Measurements from ENCODE around the gene COX7A2L.
"Not testable (repeated sequence)": the region's sequence is repeated elsewhere in the genome, so short reads cannot be mapped to it uniquely, and the experiment has no call there.

The COX7A2L gene

GRCh38 chr2:42392191-42392590, 31.2 kb upstream of the COX7A2L start:
- Histone ChIP-seq H3K4me3 (ENCODE audit: control insufficient read depth in 1 of 7, extremely low read depth in 1 of 7, insufficient read depth in 4 of 7, low read depth in 2 of 7, low read length in 6 of 7) (no peak overlapping the region), H3K27ac (ENCODE audit: insufficient read depth in 1 of 2, low read depth in 1 of 2, low read length in 2 of 2, poor library complexity in 1 of 2, severe bottlenecking in 2 of 2) (no peak overlapping the region), H3K4me1 (ENCODE audit: control extremely low read depth in 1 of 4, control insufficient read depth in 4 of 4, insufficient read depth in 4 of 4, low read length in 3 of 4) (no peaks in the 10 kb centered on the region), H3K9me3 (ENCODE audit: control extremely low read depth in 1 of 5, control insufficient read depth in 4 of 5, insufficient read depth in 2 of 5, low read depth in 1 of 5, low read length in 4 of 5) (peaks cover 0 to 4% (median 0%) of the 10 kb centered on the region in 5 experiments), H3K27me3 (replicated peaks in 2 of 5; ENCODE audit: control insufficient read depth in 4 of 5, insufficient read depth in 5 of 5, low read length in 4 of 5) (peaks cover 0 to 2% (median 0%) of the 10 kb centered on the region in 5 experiments), H3K36me3 (ENCODE audit: control insufficient read depth in 4 of 4, insufficient read depth in 4 of 4, low read length in 3 of 4) (no peaks in the 10 kb centered on the region)
- CTCF ChIA-PET, result no interaction called here
- DNase-seq, result no peak
- 100% methylated on average over 1 of the region's 1 CpG for WGBS (ENCODE audit: insufficient coverage)
- POLR2A ChIA-PET, result no interaction called here

GRCh38 chr2:42390401-42390969, 29.5 kb upstream of the COX7A2L start:
- Histone ChIP-seq H3K27ac (ENCODE audit: insufficient read depth in 1 of 2, low read depth in 1 of 2, low read length in 2 of 2, poor library complexity in 1 of 2, severe bottlenecking in 2 of 2) (no peak overlapping the region), H3K36me3 (ENCODE audit: control insufficient read depth in 4 of 4, insufficient read depth in 4 of 4, low read length in 3 of 4) (no peaks in the 10 kb centered on the region), H3K4me1 (ENCODE audit: control extremely low read depth in 1 of 4, control insufficient read depth in 4 of 4, insufficient read depth in 4 of 4, low read length in 3 of 4) (no peaks in the 10 kb centered on the region), H3K27me3 (replicated peaks in 2 of 5; ENCODE audit: control insufficient read depth in 4 of 5, insufficient read depth in 5 of 5, low read length in 4 of 5) (peaks cover 0 to 2% (median 0%) of the 10 kb centered on the region in 5 experiments), H3K4me3 (ENCODE audit: control insufficient read depth in 1 of 7, extremely low read depth in 1 of 7, insufficient read depth in 4 of 7, low read depth in 2 of 7, low read length in 6 of 7) (no peak overlapping the region), H3K9me3 (ENCODE audit: control extremely low read depth in 1 of 5, control insufficient read depth in 4 of 5, insufficient read depth in 2 of 5, low read depth in 1 of 5, low read length in 4 of 5) (peaks cover 0 to 4% (median 0%) of the 10 kb centered on the region in 5 experiments)
- CTCF ChIA-PET, result no interaction called here
- DNase-seq, result no peak
- POLR2A ChIA-PET, result no interaction called here
- WGBS (ENCODE audit: insufficient coverage), result 100% methylated on average over 4 of the region's 5 CpGs

- no peaks in the 10 kb centered on the region for H3K4me1 ChIP-seq (ENCODE audit: control extremely low read depth in 1 of 4, control insufficient read depth in 4 of 4, insufficient read depth in 4 of 4, low read length in 3 of 4)
- 100% methylated on average over 3 of the region's 5 CpGs for WGBS (ENCODE audit: insufficient coverage)
- H3K27ac ChIP-seq (ENCODE audit: insufficient read depth in 1 of 2, low read depth in 1 of 2, low read length in 2 of 2, poor library complexity in 1 of 2, severe bottlenecking in 2 of 2), result no peak overlapping the region
- peaks cover 0 to 2% (median 0%) of the 10 kb centered on the region in 5 experiments for H3K27me3 ChIP-seq (replicated peaks in 2 of 5; ENCODE audit: control insufficient read depth in 4 of 5, insufficient read depth in 5 of 5, low read length in 4 of 5)
- no peak overlapping the region for H3K4me3 ChIP-seq (ENCODE audit: control insufficient read depth in 1 of 7, extremely low read depth in 1 of 7, insufficient read depth in 4 of 7, low read depth in 2 of 7, low read length in 6 of 7)
- DNase-seq, result peak in 2 of 3 donors; percentile 24 to 25
- no peaks in the 10 kb centered on the region for H3K36me3 ChIP-seq (ENCODE audit: control insufficient read depth in 4 of 4, insufficient read depth in 4 of 4, low read length in 3 of 4)
- ChIA-PET POLR2A (no interaction called here), CTCF (no interaction called here)
- H3K9me3 ChIP-seq (ENCODE audit: control extremely low read depth in 1 of 5, control insufficient read depth in 4 of 5, insufficient read depth in 2 of 5, low read depth in 1 of 5, low read length in 4 of 5), result no peaks in the 10 kb centered on the region
Measured at GRCh38 chr2:42386682-42387081, 25.7 kb upstream of the COX7A2L start.

DNA sequence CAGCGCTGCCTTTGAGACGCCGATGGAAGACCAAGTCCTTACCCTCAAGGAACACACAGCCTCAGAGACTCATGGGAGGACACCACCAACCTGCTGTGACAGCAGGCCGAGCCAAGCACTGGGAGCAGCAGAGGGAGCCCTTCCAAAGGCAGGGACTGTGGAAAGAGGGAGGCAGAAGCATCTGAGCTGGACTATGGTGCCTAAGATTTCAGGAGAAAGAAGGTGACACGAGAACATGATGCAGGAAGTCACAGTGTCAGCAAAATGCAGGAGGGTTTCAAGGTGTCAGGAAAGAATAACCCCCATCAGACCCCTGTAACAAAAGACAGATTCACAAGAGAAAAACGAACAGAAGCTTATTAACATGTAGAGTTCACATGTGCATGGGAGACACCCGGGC, 24.2 kb upstream of the COX7A2L start:
- no peak for DNase-seq
- peaks cover 0 to 2% (median 0%) of the 10 kb centered on the region in 5 experiments for H3K27me3 ChIP-seq (replicated peaks in 2 of 5; ENCODE audit: control insufficient read depth in 4 of 5, insufficient read depth in 5 of 5, low read length in 4 of 5)
- 85% methylated on average over 5 of the region's 7 CpGs for WGBS (ENCODE audit: insufficient coverage)
- H3K4me3 ChIP-seq (ENCODE audit: control insufficient read depth in 1 of 7, extremely low read depth in 1 of 7, insufficient read depth in 4 of 7, low read depth in 2 of 7, low read length in 6 of 7), result no peak overlapping the region
- H3K9me3 ChIP-seq (ENCODE audit: control extremely low read depth in 1 of 5, control insufficient read depth in 4 of 5, insufficient read depth in 2 of 5, low read depth in 1 of 5, low read length in 4 of 5), result no peaks in the 10 kb centered on the region
- no peaks in the 10 kb centered on the region for H3K36me3 ChIP-seq (ENCODE audit: control insufficient read depth in 4 of 4, insufficient read depth in 4 of 4, low read length in 3 of 4)
- no peaks in the 10 kb centered on the region for H3K4me1 ChIP-seq (ENCODE audit: control extremely low read depth in 1 of 4, control insufficient read depth in 4 of 4, insufficient read depth in 4 of 4, low read length in 3 of 4)
- H3K27ac ChIP-seq (ENCODE audit: insufficient read depth in 1 of 2, low read depth in 1 of 2, low read length in 2 of 2, poor library complexity in 1 of 2, severe bottlenecking in 2 of 2), result no peak overlapping the region
- CTCF ChIA-PET, result interaction anchor here (0.6 to 0.8 kb wide), 4 partner anchors 12 to 535 kb away, joined by 3 to 4 read pairs (median 3); no protein-coding TSS in a partner anchor
- POLR2A ChIA-PET, result no interaction called here

GRCh38 chr2:42383855-42384530, 23.0 kb upstream of the COX7A2L start:
- ChIA-PET CTCF (interaction anchor here (1.5 kb wide), 1 partner anchor 9 kb away, joined by 4 read pairs; no protein-coding TSS in a partner anchor), POLR2A (interaction anchor here (0.7 kb wide), 1 partner anchor 506 kb away, joined by 3 read pairs; no protein-coding TSS in a partner anchor)
- 100% methylated on average over 9 of the region's 11 CpGs for WGBS (ENCODE audit: insufficient coverage)
- Histone ChIP-seq H3K27me3 (replicated peaks in 2 of 5; ENCODE audit: control insufficient read depth in 4 of 5, insufficient read depth in 5 of 5, low read length in 4 of 5) (peaks cover 0 to 2% (median 0%) of the 10 kb centered on the region in 5 experiments), H3K36me3 (ENCODE audit: control insufficient read depth in 4 of 4, insufficient read depth in 4 of 4, low read length in 3 of 4) (no peaks in the 10 kb centered on the region), H3K9me3 (ENCODE audit: control extremely low read depth in 1 of 5, control insufficient read depth in 4 of 5, insufficient read depth in 2 of 5, low read depth in 1 of 5, low read length in 4 of 5) (no peaks in the 10 kb centered on the region), H3K4me3 (ENCODE audit: control insufficient read depth in 1 of 7, extremely low read depth in 1 of 7, insufficient read depth in 4 of 7, low read depth in 2 of 7, low read length in 6 of 7) (no peak overlapping the region), H3K27ac (ENCODE audit: insufficient read depth in 1 of 2, low read depth in 1 of 2, low read length in 2 of 2, poor library complexity in 1 of 2, severe bottlenecking in 2 of 2) (no peak overlapping the region), H3K4me1 (ENCODE audit: control extremely low read depth in 1 of 4, control insufficient read depth in 4 of 4, insufficient read depth in 4 of 4, low read length in 3 of 4) (no peaks in the 10 kb centered on the region)
- DNase-seq, result no peak

GRCh38 chr2:42382144-42382543, 21.1 kb upstream of the COX7A2L start:
- no peak for DNase-seq
- Histone ChIP-seq H3K36me3 (ENCODE audit: control insufficient read depth in 4 of 4, insufficient read depth in 4 of 4, low read length in 3 of 4) (no peaks in the 10 kb centered on the region), H3K4me1 (ENCODE audit: control extremely low read depth in 1 of 4, control insufficient read depth in 4 of 4, insufficient read depth in 4 of 4, low read length in 3 of 4) (no peaks in the 10 kb centered on the region), H3K27me3 (replicated peaks in 2 of 5; ENCODE audit: control insufficient read depth in 4 of 5, insufficient read depth in 5 of 5, low read length in 4 of 5) (peaks cover 0 to 2% (median 0%) of the 10 kb centered on the region in 5 experiments), H3K27ac (ENCODE audit: insufficient read depth in 1 of 2, low read depth in 1 of 2, low read length in 2 of 2, poor library complexity in 1 of 2, severe bottlenecking in 2 of 2) (no peak overlapping the region), H3K9me3 (ENCODE audit: control extremely low read depth in 1 of 5, control insufficient read depth in 4 of 5, insufficient read depth in 2 of 5, low read depth in 1 of 5, low read length in 4 of 5) (no peaks in the 10 kb centered on the region), H3K4me3 (ENCODE audit: control insufficient read depth in 1 of 7, extremely low read depth in 1 of 7, insufficient read depth in 4 of 7, low read depth in 2 of 7, low read length in 6 of 7) (no peak overlapping the region)
- ChIA-PET POLR2A (no interaction called here), CTCF (no interaction called here)
- WGBS (ENCODE audit: insufficient coverage), result 100% methylated on average over 2 of the region's 4 CpGs

DNA sequence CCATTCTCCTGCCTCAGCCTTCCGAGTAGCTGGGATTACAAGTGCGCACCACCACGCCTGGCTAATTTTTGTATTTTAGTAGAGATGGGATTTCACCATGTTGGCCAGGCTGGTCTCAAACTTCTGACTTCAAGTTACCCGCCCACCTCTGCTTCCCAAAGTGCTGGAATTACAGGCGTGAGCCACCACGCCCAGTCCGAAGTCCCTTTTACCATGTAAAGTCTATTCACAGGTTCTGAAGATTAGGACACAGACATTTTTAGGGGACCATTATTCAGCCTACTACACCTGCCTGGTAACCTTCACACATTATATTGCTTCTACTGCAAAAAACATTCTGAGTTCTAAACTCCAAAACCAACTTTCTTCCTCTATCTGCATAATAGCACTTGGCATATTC, 19.0 kb upstream of the COX7A2L start:
- H3K27ac ChIP-seq (ENCODE audit: insufficient read depth in 1 of 2, low read depth in 1 of 2, low read length in 2 of 2, poor library complexity in 1 of 2, severe bottlenecking in 2 of 2); H3K27me3 ChIP-seq (replicated peaks in 2 of 5; ENCODE audit: control insufficient read depth in 4 of 5, insufficient read depth in 5 of 5, low read length in 4 of 5); POLR2A ChIA-PET; H3K36me3 ChIP-seq (ENCODE audit: control insufficient read depth in 4 of 4, insufficient read depth in 4 of 4, low read length in 3 of 4); DNase-seq; H3K4me3 ChIP-seq (ENCODE audit: control insufficient read depth in 1 of 7, extremely low read depth in 1 of 7, insufficient read depth in 4 of 7, low read depth in 2 of 7, low read length in 6 of 7); H3K4me1 ChIP-seq (ENCODE audit: control extremely low read depth in 1 of 4, control insufficient read depth in 4 of 4, insufficient read depth in 4 of 4, low read length in 3 of 4); H3K9me3 ChIP-seq (ENCODE audit: control extremely low read depth in 1 of 5, control insufficient read depth in 4 of 5, insufficient read depth in 2 of 5, low read depth in 1 of 5, low read length in 4 of 5): not testable (repeated sequence)
- 93% methylated on average over 4 of the region's 7 CpGs for WGBS (ENCODE audit: insufficient coverage)
- CTCF ChIA-PET, result interaction anchor here (0.9 kb wide), 1 partner anchor 285 kb away, joined by 3 read pairs; no protein-coding TSS in a partner anchor
